HEK293 (cell line): ENCODE measurements around the gene ERBB4.

ENCODE experiments used
- CTCF ChIA-PET: fragments of 350-600 bp; formaldehyde crosslinking; extraction: SDS; loops from one replicate; lab custom pipeline; 2021; ENCODE audit warnings: antibody characterized with exemption; lab: Yijun Ruan, JAX
- POLR2A ChIA-PET: fragments of 300-600 bp; formaldehyde crosslinking; extraction: SDS; loops from one replicate; lab custom pipeline; 2020; ENCODE audit warnings: antibody characterized with exemption, inconsistent platforms; lab: Yijun Ruan, JAX
- H3K27ac ChIP-seq: fragments of 200-500 bp; sonication (Bioruptor generic); 2 replicates; pipeline ENCODE4 v1.5.1; 2014; ENCODE audit warnings: low read depth, low read length, control low read depth, inconsistent platforms; ENCODE audit errors: extremely low read depth
- H3K36me3 ChIP-seq, 2 experiments: fragments of 200-500 bp in 1 of 2; sonication (Bioruptor generic) in 1 of 2; 1 replicate in 1 of 2; 2 replicates in 1 of 2; pipeline ENCODE4 v1.5.1; 2014 to 2017; ENCODE audit warnings: inconsistent platforms in 2 of 2, low read length in 2 of 2; ENCODE audit not compliant: control insufficient read depth in 2 of 2, insufficient read depth in 1 of 2
- H3K4me1 ChIP-seq: fragments of 200-500 bp; sonication (Bioruptor generic); 2 replicates; pipeline ENCODE4 v1.5.1; 2014; ENCODE audit warnings: mild to moderate bottlenecking, low read length, inconsistent platforms; ENCODE audit not compliant: control insufficient read depth, insufficient read depth
- H3K4me3 ChIP-seq: 2 replicates; pipeline ENCODE4 v1.5.1; 2011; ENCODE audit warnings: low read depth, mild to moderate bottlenecking, control low read depth, low read length, moderate library complexity
- H3K9me3 ChIP-seq: fragments of 200-500 bp; sonication (Bioruptor generic); 2 replicates; pipeline ENCODE4 v1.5.1; 2014; ENCODE audit warnings: low read depth, low read length, inconsistent platforms; ENCODE audit not compliant: control insufficient read depth, insufficient read depth
- AEBP2 ChIP-seq: fragments of 450-650 bp; formaldehyde crosslinking; IDR thresholded peaks from 2 replicates; pipeline ENCODE4 v1.5.1; 2016; ENCODE audit warnings: missing biosample characterization, missing genetic modification characterization, borderline replicate concordance
- IKZF3 ChIP-seq: fragments of 450-650 bp; IDR thresholded peaks from 2 replicates; pipeline ENCODE4 v1.5.0; 2018; ENCODE audit warnings: missing biosample characterization, mild to moderate bottlenecking, missing genetic modification characterization, moderate library complexity
- KLF1 ChIP-seq: fragments of 450-650 bp; formaldehyde crosslinking; IDR thresholded peaks from 2 replicates; pipeline ENCODE4 v1.5.1; 2016; ENCODE audit warnings: missing biosample characterization, missing genetic modification characterization
- KLF8 ChIP-seq: fragments of 450-650 bp; formaldehyde crosslinking; IDR thresholded peaks from 2 replicates; pipeline ENCODE4 v1.5.1; 2016; ENCODE audit warnings: missing biosample characterization, missing genetic modification characterization
- REST ChIP-seq: fragments of 450-650 bp; formaldehyde crosslinking; IDR thresholded peaks from 2 replicates; pipeline ENCODE4 v1.5.1; 2016; ENCODE audit warnings: missing biosample characterization, missing genetic modification characterization
- ZBTB17 ChIP-seq: fragments of 450-650 bp; formaldehyde crosslinking; IDR thresholded peaks from 2 replicates; pipeline ENCODE4 v1.5.1; 2016; ENCODE audit warnings: missing biosample characterization, missing genetic modification characterization
- ZBTB44 ChIP-seq: fragments of 450-650 bp; IDR thresholded peaks from 2 replicates; pipeline ENCODE4 v1.5.1; 2018; ENCODE audit warnings: missing biosample characterization, mild to moderate bottlenecking, missing genetic modification characterization
- ZNF157 ChIP-seq: fragments of 450-650 bp; formaldehyde crosslinking; IDR thresholded peaks from 2 replicates; pipeline ENCODE4 v1.5.1; 2016; ENCODE audit warnings: missing biosample characterization, missing genetic modification characterization
- ZNF23 ChIP-seq: fragments of 450-650 bp; formaldehyde crosslinking; IDR thresholded peaks from 2 replicates; pipeline ENCODE4 v1.5.1; 2016; ENCODE audit warnings: missing biosample characterization, missing genetic modification characterization, borderline replicate concordance
- ZNF280C ChIP-seq: fragments of 450-650 bp; formaldehyde crosslinking; IDR thresholded peaks from 2 replicates; pipeline ENCODE4 v1.5.1; 2016; ENCODE audit warnings: missing biosample characterization, missing genetic modification characterization
- ZNF341 ChIP-seq: fragments of 450-650 bp; formaldehyde crosslinking; IDR thresholded peaks from 2 replicates; pipeline ENCODE4; 2016; ENCODE audit warnings: low read depth, missing biosample characterization, missing genetic modification characterization
- ZNF394 ChIP-seq: fragments of 450-650 bp; formaldehyde crosslinking; IDR thresholded peaks from 2 replicates; pipeline ENCODE4 v1.5.1; 2016; ENCODE audit warnings: missing biosample characterization, missing genetic modification characterization, mild to moderate bottlenecking, moderate library complexity, borderline replicate concordance
- ZNF48 ChIP-seq: fragments of 450-650 bp; formaldehyde crosslinking; IDR thresholded peaks from 2 replicates; pipeline ENCODE4 v1.5.1; 2016; ENCODE audit warnings: missing biosample characterization, missing genetic modification characterization
- ZNF558 ChIP-seq: fragments of 450-650 bp; formaldehyde crosslinking; IDR thresholded peaks from 2 replicates; pipeline ENCODE4 v1.5.1; 2016; ENCODE audit warnings: missing biosample characterization, missing genetic modification characterization
- ZNF600 ChIP-seq: fragments of 450-650 bp; formaldehyde crosslinking; IDR thresholded peaks from 2 replicates; pipeline ENCODE4 v1.5.1; 2016; ENCODE audit warnings: missing biosample characterization, missing genetic modification characterization
- ZNF610 ChIP-seq: fragments of 450-650 bp; formaldehyde crosslinking; IDR thresholded peaks from 2 replicates; pipeline ENCODE4 v1.5.1; 2016; ENCODE audit warnings: missing biosample characterization, missing genetic modification characterization, borderline replicate concordance
- ZNF664 ChIP-seq: fragments of 450-650 bp; formaldehyde crosslinking; IDR thresholded peaks from 2 replicates; pipeline ENCODE4 v1.5.1; 2016; ENCODE audit warnings: missing biosample characterization, missing genetic modification characterization
- ZNF670 ChIP-seq: fragments of 450-650 bp; formaldehyde crosslinking; IDR thresholded peaks from 2 replicates; pipeline ENCODE4 v1.5.1; 2016; ENCODE audit warnings: missing biosample characterization, missing genetic modification characterization, low read depth
- ZNF701 ChIP-seq: fragments of 450-650 bp; formaldehyde crosslinking; IDR thresholded peaks from 2 replicates; pipeline ENCODE4 v1.5.1; 2016; ENCODE audit warnings: missing biosample characterization, missing genetic modification characterization
- ZNF707 ChIP-seq: fragments of 450-650 bp; formaldehyde crosslinking; IDR thresholded peaks from 2 replicates; pipeline ENCODE4 v1.5.1; 2016; ENCODE audit warnings: missing biosample characterization, missing genetic modification characterization
- ZNF776 ChIP-seq: fragments of 450-650 bp; formaldehyde crosslinking; IDR thresholded peaks from 2 replicates; pipeline ENCODE4 v1.5.0; 2017; ENCODE audit warnings: missing biosample characterization, missing genetic modification characterization, borderline replicate concordance

ERBB4 gene

GRCh38 chr2:211846714-211847113, 691.9 kb downstream of the ERBB4 start:
- CTCF ChIA-PET: interaction anchor here (0.5 to 0.7 kb wide), 3 partner anchors 102 to 829 kb away, joined by 3 to 4 read pairs (median 3); no protein-coding TSS in a partner anchor

GRCh38 chr2:211846036-211846400, 692.6 kb downstream of the ERBB4 start:
- Histone ChIP-seq H3K9me3 (no peaks in the 10 kb centered on the region), H3K4me3 (no peak overlapping the region), H3K36me3 (no peaks in the 10 kb centered on the region), H3K27ac (no peak overlapping the region), H3K4me1 (no peaks in the 10 kb centered on the region)
- POLR2A ChIA-PET: no interaction called here
- CTCF ChIA-PET: no interaction called here
- TF ChIP-seq ZNF23: no peak
- no peak for TF ChIP-seq ZNF280C (tag by site-specific recombination)
- no peak for TF ChIP-seq ZNF558 (tag by site-specific recombination)
- TF ChIP-seq ZNF600: no peak
- TF ChIP-seq ZNF341: no peak
- no peak for TF ChIP-seq IKZF3 (tag by site-specific recombination)
- TF ChIP-seq KLF1 (tag by site-specific recombination): no peak
- no peak for TF ChIP-seq ZNF394 (tag by site-specific recombination)
- TF ChIP-seq ZNF664 (tag by site-specific recombination): no peak
- TF ChIP-seq ZNF48 (tag by site-specific recombination): no peak
- no peak for TF ChIP-seq ZNF610 (tag by site-specific recombination)
- TF ChIP-seq ZNF776 (tag by site-specific recombination): no peak
- TF ChIP-seq ZNF707: no peak

More at GRCh38 chr2:211846714-211847113, 691.9 kb downstream of the ERBB4 start:
- no peak for TF ChIP-seq KLF8 (tag by site-specific recombination)
- TF ChIP-seq ZBTB44 (tag by site-specific recombination): no peak
- TF ChIP-seq REST (tag by site-specific recombination): peak; percentile 78
- no peak for TF ChIP-seq ZBTB17 (tag by site-specific recombination)
- TF ChIP-seq ZNF157 (tag by site-specific recombination): no peak
- TF ChIP-seq ZNF670 (tag by site-specific recombination): no peak
- TF ChIP-seq ZNF701 (tag by site-specific recombination): no peak
- no peak for TF ChIP-seq AEBP2 (tag by site-specific recombination)
- TF ChIP-seq, all 188 proteins: peak for 1
- H3K9me3 ChIP-seq: no peaks in the 10 kb centered on the region
- no peak overlapping the region for H3K4me3 ChIP-seq
- H3K27ac ChIP-seq: no peak overlapping the region
- POLR2A ChIA-PET: no interaction called here
- H3K36me3 ChIP-seq: no peaks in the 10 kb centered on the region
- H3K4me1 ChIP-seq: no peaks in the 10 kb centered on the region
